RWPE1 (cell line): ENCODE data around the gene EDA.

Experiments
- CTCF ChIA-PET: fragments of 350-600 bp; sonication (Branson Sonifier 250); formaldehyde crosslinking; extraction: SDS; loops from one replicate; lab custom pipeline; 2021; lab: Yijun Ruan, JAX
- POLR2A ChIA-PET: fragments of 400-600 bp; formaldehyde crosslinking; extraction: SDS; loops from one replicate; lab custom pipeline; 2020; ENCODE audit warnings: antibody characterized with exemption; ENCODE audit not compliant: low non-redundant PET; lab: Yijun Ruan, JAX
- DNase-seq: peaks from one replicate; pipeline ENCODE4 v3.0.0; 2012; ENCODE audit warnings: low spot score
- H3K27ac ChIP-seq: fragments of 450-650 bp; 2 replicates; pipeline ENCODE4 v1.5.1; 2017
- CTCF ChIP-seq: fragments of 450-650 bp; conservative IDR thresholded peaks from 2 replicates; pipeline ENCODE4 v1.5.1; 2017; ENCODE audit warnings: low read depth, mild to moderate bottlenecking

The EDA gene

GRCh38 chrX:70088751-70089150 lies 472.8 kb downstream of the EDA start:
- TF ChIP-seq CTCF, result no peak
- ChIA-PET CTCF (interaction anchor here (1.4 kb wide), 1 partner anchor 9 kb away, joined by 5 read pairs; no protein-coding TSS in a partner anchor), POLR2A (no interaction called here)
- DNase-seq, result no peak
- H3K27ac ChIP-seq, result no peak overlapping the region
